ENCODE data around the gene MRGPRX2.

DNA sequence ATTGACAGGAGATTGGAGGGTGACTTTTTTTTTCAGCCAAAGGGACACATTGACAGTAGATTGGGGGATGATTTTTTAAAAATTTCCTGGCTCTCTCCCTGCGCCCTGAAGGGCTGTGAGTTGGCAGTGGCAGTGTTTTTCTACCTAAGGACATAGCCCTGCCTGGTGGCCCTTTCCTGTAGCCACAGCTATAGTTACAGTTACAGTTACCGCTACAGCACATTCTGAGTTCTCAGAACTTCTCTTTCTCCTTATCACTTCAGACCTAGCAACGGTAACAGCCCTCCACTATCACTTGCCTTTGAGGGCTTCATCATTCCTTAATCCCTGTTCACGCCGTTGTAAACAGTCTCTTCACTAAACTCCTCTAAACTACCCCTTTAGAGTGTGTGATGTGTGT is 684 bp downstream of the MRGPRX2 start:
- TF ChIP-seq POLR2AphosphoS5 (IDR thresholded peaks at IDR 0.05): no peak
- TF ChIP-seq CTCF (IDR thresholded peaks at IDR 0.05): no peak

Data from suprapubic skin (tissue), 3 donors.